Adrenal gland (tissue), 12 donors: ENCODE data around the gene SACM1L. TPM values are rescaled to one million over a fixed set of nuclear protein-coding genes. Genes with fewer than 3 reads are reported as not detected.

ENCODE experiments used
- DNase-seq, 7 donors: peaks; one replicate each; pipeline ENCODE4 v3.0.0-alpha.2; 2019 to 2020
- H3K27ac ChIP-seq, 5 donors: fragments of 200-600 bp; sonication (generic) in 4 of 5; 1 replicate in 3 of 5; 2 replicates in 2 of 5; pipeline versions ENCODE4 v1.5.1 to v1.8.0; 2016 to 2020; ENCODE audit warnings: mild to moderate bottlenecking in 1 of 5
- H3K27me3 ChIP-seq: fragments of 200-600 bp; 2 replicates; pipeline ENCODE4 v1.8.0; 2021
- H3K36me3 ChIP-seq, 2 donors: fragments of 200-600 bp; replicated peaks in 1 of 2; 1 replicate in 1 of 2; 2 replicates in 1 of 2; pipeline versions ENCODE4 v1.5.1 to v1.8.0; 2018 to 2022
- H3K4me1 ChIP-seq, 2 donors: fragments of 200-600 bp; replicated peaks in 1 of 2; 1 replicate in 1 of 2; 2 replicates in 1 of 2; pipeline versions ENCODE4 v1.5.1 to v1.8.0; 2018 to 2021
- H3K4me3 ChIP-seq, 4 donors: fragments of 200-600 bp; sonication (generic) in 3 of 4; one replicate each; pipeline ENCODE4 v1.5.1; 2016 to 2018
- H3K9me3 ChIP-seq, 3 donors: fragments of 200-600 bp; sonication (generic) in 1 of 3; replicated peaks in 1 of 3; 1 replicate in 2 of 3; 2 replicates in 1 of 3; pipeline versions ENCODE4 v1.5.1 to v1.8.0; 2016 to 2021
- CTCF ChIP-seq, 6 experiments: fragments of 450-650 bp in 4 of 6; fragments of 200-600 bp in 2 of 6; sonication (generic) in 1 of 6; IDR thresholded peaks; 1 replicate in 5 of 6; 2 replicates in 1 of 6; pipeline versions ENCODE4 v1.5.1 to v1.8.0; 2016 to 2021; ENCODE audit warnings: antibody characterized with exemption in 6 of 6, mild to moderate bottlenecking in 2 of 6, moderate library complexity in 1 of 6
- POLR2A ChIP-seq, 2 donors: fragments of 450-650 bp; IDR thresholded peaks; one replicate each; pipeline ENCODE4 v1.6.1; 2017; ENCODE audit warnings: antibody characterized with exemption in 2 of 2, mild to moderate bottlenecking in 2 of 2, moderate library complexity in 1 of 2
- WGBS, 4 donors: extraction: QIAGEN DNeasy Blood & Tissue Kit in 2 of 4; methylation state at CpG; one replicate each; pipeline versions ENCODE4 v1.1.5 to v1.1.7; 2013 to 2017; 5-methylcytosine and 5-hydroxymethylcytosine counted together
- intact Hi-C, 2 donors: fragments of 100-400 bp; cut with DNase I; formaldehyde crosslinking; loops; one replicate each; pipeline versions ENCODE4 v1.14.1 to v1.15.0; 2022 to 2023
- polyA plus RNA-seq, 3 donors: library from polyadenylated mRNA; stranded (reverse); fragments of 200-250 nt in 2 of 3; fragments of 350-450 nt in 1 of 3; fragmentation: Illumina TruSeq in 1 of 3; extraction: RNeasy Lipid Tissue Mini Kit (QIAGEN cat#74804) in 1 of 3; gene quantifications; one replicate each; pipeline ENCODE4 v1.2.3, GENCODE V29; 2013 to 2014
- total RNA-seq, 9 donors: library from RNA; depleted of rRNA in 4 of 9; stranded (reverse); fragments of >200 nt in 4 of 9; fragments of 120-200 nt in 1 of 9; fragmentation: NEBNext Ultra II Directional in 1 of 9; extraction: Animal tissue kit (Norgen Biotek cat#: 25700) in 1 of 9; gene quantifications; one replicate each; pipeline versions ENCODE4 v1.1.0 to v1.2.4, GENCODE V29; 2013 to 2023
- donor health status: healthy with polysubstance abuse.
- donor health status: Bipolar disorder and iron deficiency.
- donor health status: DM: yes; HTN: yes; CAD: no.
- donor health status: DM: no; HTN: no; CAD: no.
- donor health status: DM: no; HTN: no; CAD: no.
- donor health status: DM: yes; HTN: yes; CAD: no.

SACM1L gene
- total and polyA plus RNA-seq, 12 donors, result 22.5 to 63.2 (median 44.8) TPM

DNA sequence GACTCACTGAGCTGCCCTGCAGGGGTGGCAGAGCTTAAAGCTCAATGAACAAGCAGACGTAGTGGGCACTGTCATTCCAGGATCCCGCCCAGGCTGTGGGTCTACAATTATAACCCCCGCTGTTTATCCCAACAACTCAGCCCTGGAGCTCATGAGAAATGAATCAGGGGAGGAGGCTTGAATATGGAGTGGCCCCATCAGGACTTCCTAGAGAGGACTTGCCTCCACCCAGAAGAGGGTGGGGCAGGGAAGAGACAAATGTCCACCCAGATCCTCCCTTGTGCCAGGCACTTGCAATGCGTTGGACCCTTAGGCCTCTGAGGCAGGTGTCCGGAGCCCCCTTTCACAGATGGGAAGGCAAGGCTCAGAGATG is 74.1 kb downstream of the SACM1L start:
- WGBS, 4 donors, result 79 to 90% (median 87%) methylated on average over 2 to 5 of the region's 5 CpGs
- no peaks in the 10 kb centered on the region for H3K4me1 ChIP-seq
- no peak overlapping the region for H3K4me3 ChIP-seq
- no peaks in the 10 kb centered on the region for H3K9me3 ChIP-seq
- DNase-seq, result no peak
- TF ChIP-seq POLR2A (IDR thresholded peaks at IDR 0.05) (no peak), CTCF (IDR thresholded peaks at IDR 0.05) (no peak)
- H3K27ac ChIP-seq, result no peak overlapping the region
- H3K27me3 ChIP-seq, result no peaks in the 10 kb centered on the region
- intact Hi-C loops, result loop anchor here (5.0 to 10.0 kb wide), 4 partner anchors 164 to 322 kb away; no protein-coding TSS in a partner anchor
- no peaks in the 10 kb centered on the region for H3K36me3 ChIP-seq

DNA sequence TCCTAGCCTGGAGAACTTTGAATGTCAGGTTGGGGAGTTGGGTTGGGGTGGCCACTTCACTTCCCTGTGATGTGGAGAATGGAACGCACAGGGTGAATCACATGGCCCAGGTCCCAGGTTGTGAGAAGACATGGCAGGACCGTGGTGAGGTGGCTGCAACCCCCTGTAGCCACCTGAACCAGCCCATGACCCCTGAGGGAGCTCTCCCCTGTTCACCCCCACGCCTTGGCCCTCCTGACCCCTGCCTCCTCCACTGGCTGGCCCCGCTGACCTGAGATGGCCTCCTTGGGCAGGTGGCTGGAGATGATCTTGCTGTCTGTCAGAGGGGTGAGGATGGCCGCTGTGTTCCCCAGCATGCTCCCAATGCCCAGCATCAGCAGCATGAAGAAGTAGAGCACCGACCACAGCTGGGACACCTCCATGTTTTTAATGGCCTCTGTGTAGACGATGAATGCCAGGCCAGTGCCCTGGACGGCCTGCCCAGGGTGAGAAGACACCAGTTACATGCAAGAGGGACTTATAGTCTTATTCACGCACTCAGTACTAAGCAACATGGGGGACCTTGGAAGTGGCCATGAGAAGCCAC is 76.2 kb downstream of the SACM1L start:
- Histone ChIP-seq H3K4me1 (no peaks in the 10 kb centered on the region), H3K9me3 (no peaks in the 10 kb centered on the region), H3K27me3 (no peaks in the 10 kb centered on the region), H3K36me3 (no peaks in the 10 kb centered on the region), H3K27ac (no peak overlapping the region), H3K4me3 (no peak overlapping the region)
- intact Hi-C loops, result loop anchor here in 1 of 2 donors (10.0 kb wide), 2 partner anchors 169 to 319 kb away; no protein-coding TSS in a partner anchor
- DNase-seq, result peak in 2 of 7 donors; percentile 7 to 34
- 78 to 86% (median 83%) methylated on average over 7 to 9 of the region's 9 CpGs for WGBS, 4 donors
- TF ChIP-seq POLR2A (IDR thresholded peaks at IDR 0.05) (no peak), CTCF (IDR thresholded peaks at IDR 0.05) (no peak)

DNA sequence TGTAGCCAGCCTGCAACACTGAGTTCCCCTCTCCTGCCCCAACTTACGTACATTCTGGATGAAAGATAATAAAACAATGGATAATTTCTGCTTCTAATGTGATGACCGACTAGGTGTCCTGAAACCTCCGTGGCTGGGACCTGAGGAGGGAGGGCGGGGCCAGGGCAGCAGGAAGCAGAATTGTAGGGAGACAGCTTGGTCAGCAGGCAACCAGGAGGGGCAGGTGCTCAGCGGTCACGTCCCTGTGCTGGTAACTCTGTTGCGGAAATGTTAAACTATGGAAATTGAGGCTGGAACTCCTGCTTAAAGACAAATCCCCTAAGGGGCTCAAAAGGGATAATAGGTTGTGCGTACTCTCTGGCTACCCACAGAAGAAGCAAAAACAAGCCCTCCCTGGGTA is 76.8 kb downstream of the SACM1L start:
- WGBS, 4 donors, result 77 to 85% (median 79%) methylated on average over 7 to 8 of the region's 8 CpGs
- DNase-seq, result peak in 2 of 7 donors; percentile 4 to 11
- no peak for TF ChIP-seq CTCF (IDR thresholded peaks at IDR 0.05)
- no peak for TF ChIP-seq POLR2A (IDR thresholded peaks at IDR 0.05)
- no peaks in the 10 kb centered on the region for H3K27me3 ChIP-seq
- intact Hi-C loops, result loop anchor here in 1 of 2 donors (10.0 kb wide), 2 partner anchors 169 to 319 kb away; no protein-coding TSS in a partner anchor
- H3K4me1 ChIP-seq, result no peaks in the 10 kb centered on the region
- H3K9me3 ChIP-seq, result no peaks in the 10 kb centered on the region
- H3K27ac ChIP-seq, result no peak overlapping the region
- H3K36me3 ChIP-seq, result no peaks in the 10 kb centered on the region
- no peak overlapping the region for H3K4me3 ChIP-seq

DNA sequence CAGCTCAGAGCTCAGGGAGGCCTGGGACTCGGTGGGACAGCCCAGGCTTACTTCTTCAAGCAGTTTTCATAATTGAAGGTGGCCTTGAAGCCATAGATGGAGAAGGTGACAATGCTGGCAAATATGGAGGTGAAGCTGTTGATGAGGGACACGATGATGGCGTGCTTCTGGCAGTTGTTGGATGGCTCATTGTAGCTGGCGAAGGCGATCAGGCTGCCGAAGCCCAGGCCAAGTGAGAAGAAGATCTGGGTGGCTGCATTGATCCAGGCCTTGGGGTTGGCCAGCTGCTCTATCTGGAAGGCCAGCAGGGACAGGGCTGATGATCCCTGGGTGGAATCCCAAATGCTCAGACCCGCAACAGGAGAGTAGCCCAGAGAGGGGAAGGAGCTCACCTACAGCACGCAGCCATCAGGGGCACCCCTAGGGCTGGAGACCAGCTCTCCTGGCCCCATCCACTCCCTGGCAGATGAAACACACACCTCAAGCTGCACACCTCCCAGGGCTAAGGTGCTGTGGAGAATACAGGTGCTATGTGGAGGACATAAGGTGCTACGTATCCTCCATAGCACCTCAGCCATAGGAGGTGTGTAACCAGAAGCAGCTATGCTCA is 82.1 kb downstream of the SACM1L start:
- H3K4me3 ChIP-seq, result no peak overlapping the region
- no peaks in the 10 kb centered on the region for H3K9me3 ChIP-seq
- H3K36me3 ChIP-seq, result no peaks in the 10 kb centered on the region
- 93 to 98% (median 95%) methylated on average over 7 to 9 of the region's 9 CpGs for whole genome bisulfite sequencing, 4 donors
- DNase-seq, result peak in 3 of 7 donors; percentile 1 to 10 (median 7)
- no peaks in the 10 kb centered on the region for H3K27me3 ChIP-seq
- no peak overlapping the region for H3K27ac ChIP-seq
- TF ChIP-seq POLR2A (IDR thresholded peaks at IDR 0.05), result no peak
- TF ChIP-seq CTCF (IDR thresholded peaks at IDR 0.05), result no peak
- no peaks in the 10 kb centered on the region for H3K4me1 ChIP-seq
- intact Hi-C loops, result no loop called here
